Keratinocyte (primary cell): Measurements from ENCODE around the gene GLI3.

ENCODE experiments used
- CTCF ChIP-seq, 3 experiments: IDR thresholded peaks in 1 of 3; conservative IDR thresholded peaks in 1 of 3; optimal IDR thresholded peaks in 1 of 3; 2 replicates in 2 of 3; 3 replicates in 1 of 3; pipeline versions ENCODE3 to v1.5.1; 2011; ENCODE audit warnings: low read length in 3 of 3, mild to moderate bottlenecking in 3 of 3, moderate library complexity in 2 of 3, control low read depth in 1 of 3, inconsistent platforms in 1 of 3; ENCODE audit not compliant: insufficient read depth in 2 of 3; ENCODE audit errors: extremely low read depth in 1 of 3
- EZH2 ChIP-seq: IDR thresholded peaks from one replicate; pipeline ENCODE4 v1.6.1; 2012; ENCODE audit warnings: inconsistent platforms, mild to moderate bottlenecking, low read length, moderate library complexity

- TF ChIP-seq CTCF (optimal IDR thresholded peaks at IDR 0.05 in 1 of 3, IDR thresholded peaks at IDR 0.05 in 1 of 3, conservative IDR thresholded peaks at IDR 0.05 in 1 of 3; ENCODE audit: extremely low read depth in 1 of 3, insufficient read depth in 2 of 3, low read length in 3 of 3) (no peak), EZH2 (no peak)
These were observed 303.6 kb downstream of the GLI3 start for GRCh38 chr7:41933427-41933826.
